ENCODE data around the gene PIK3AP1.

DNA sequence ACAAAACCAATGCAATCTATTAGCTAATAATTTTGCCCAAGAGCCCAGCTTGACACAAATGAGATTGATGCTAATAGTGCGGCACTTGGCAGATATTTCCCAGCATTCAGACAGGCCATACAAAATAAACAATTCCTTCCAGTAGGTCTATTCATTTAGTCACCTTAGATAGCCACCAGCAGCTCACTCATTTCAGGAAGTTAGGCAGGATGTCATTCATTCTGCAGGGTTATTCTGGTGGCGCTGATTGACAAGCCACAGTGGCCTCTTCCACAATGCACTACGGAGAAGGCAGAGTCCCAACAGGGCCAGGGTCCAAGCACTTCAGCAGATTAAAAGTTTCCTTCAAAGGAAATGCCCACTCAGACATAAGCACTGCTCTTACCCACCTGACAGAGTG, 55.8 kb downstream of the PIK3AP1 start:
- no peak for TF ChIP-seq EZH2phosphoT487 (IDR thresholded peaks at IDR 0.05; ENCODE audit: insufficient read depth, low read depth)
- no peak for TF ChIP-seq EZH2 (IDR thresholded peaks at IDR 0.05; ENCODE audit: insufficient read depth, poor library complexity, severe bottlenecking)
